HG02870 (cell line): ENCODE results near the gene HDAC1.
A peak's percentile ranks its signal among the peaks of the same experiment; 100 is the strongest.
"Not testable (repeated sequence)": the region's sequence is repeated elsewhere in the genome, so short reads cannot be mapped to it uniquely, and the experiment has no call there.

Experiments
- ATAC-seq: cut with Tn5 transposase; IDR thresholded peaks from one replicate; pipeline ENCODE4 v1.9.1; 2021; ENCODE audit warnings: mild to moderate bottlenecking, moderate library complexity; ENCODE audit not compliant: unreplicated experiment

Gene HDAC1

DNA sequence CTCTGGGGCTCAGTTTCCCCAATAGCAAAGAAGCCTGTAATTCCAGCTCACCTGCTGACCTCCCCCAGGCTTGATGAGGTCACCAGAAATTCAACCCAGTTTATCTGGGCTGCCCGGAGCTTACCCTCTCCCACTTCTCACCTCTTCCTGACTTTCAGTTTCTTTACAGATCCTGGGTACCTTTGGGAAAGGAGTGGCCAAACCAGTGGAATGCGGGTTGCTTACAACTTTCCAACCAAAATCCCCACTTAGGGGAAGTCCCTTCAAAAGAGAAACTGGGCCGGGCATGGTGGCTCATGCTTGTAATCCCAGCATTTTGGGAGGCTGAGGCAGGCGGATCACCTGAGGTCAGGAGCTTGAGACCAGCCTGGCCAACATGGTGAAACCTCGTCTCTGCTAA is 50.1 kb downstream of the HDAC1 start:
- no peak for ATAC-seq

DNA sequence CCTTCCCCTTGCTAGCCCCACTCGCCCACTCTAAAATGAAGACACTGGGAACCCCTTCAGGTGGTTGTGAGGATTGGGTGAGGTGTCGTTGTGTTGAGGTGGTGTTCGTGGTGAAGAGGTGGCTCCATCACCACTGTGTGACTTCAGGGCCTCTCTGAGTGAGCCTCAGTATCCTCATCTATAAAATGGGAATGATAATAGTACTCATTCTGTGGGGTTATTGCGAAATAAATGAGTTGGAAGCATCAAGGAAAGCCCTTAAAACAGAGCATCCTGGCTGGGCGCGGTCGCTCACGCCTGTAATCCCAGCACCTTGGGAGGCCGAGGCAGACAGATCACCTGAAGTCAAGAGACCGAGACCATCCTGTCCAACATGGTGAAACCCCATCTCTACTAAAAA is 50.8 kb downstream of the HDAC1 start:
- no peak for ATAC-seq

DNA sequence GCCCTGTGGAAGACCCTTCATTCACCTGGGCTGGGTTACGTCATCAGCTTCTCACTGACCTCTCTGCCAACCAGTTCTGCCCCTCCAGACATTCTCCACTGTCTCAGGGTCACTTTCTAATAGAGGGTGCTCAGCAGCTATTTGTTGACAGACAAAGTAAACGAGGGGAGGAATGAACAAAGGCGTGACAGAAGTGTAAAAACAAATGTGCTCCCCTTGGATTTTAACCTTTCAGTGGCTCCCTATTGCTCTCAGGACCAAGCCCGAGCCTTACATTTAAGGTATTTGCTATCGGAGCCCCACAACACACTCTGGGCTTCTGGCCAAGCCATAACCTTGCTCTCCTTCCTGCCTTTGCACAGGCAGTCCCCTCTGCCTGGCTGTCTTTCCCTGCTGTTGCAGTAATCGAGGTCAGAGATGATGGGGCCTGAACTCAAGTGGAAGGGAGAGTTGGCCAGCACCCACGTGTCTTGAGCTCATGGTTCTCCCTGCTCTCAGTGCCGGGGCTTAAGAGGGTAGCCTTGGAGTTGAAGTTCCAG is 53.5 kb downstream of the HDAC1 start:
- ATAC-seq: no peak

DNA sequence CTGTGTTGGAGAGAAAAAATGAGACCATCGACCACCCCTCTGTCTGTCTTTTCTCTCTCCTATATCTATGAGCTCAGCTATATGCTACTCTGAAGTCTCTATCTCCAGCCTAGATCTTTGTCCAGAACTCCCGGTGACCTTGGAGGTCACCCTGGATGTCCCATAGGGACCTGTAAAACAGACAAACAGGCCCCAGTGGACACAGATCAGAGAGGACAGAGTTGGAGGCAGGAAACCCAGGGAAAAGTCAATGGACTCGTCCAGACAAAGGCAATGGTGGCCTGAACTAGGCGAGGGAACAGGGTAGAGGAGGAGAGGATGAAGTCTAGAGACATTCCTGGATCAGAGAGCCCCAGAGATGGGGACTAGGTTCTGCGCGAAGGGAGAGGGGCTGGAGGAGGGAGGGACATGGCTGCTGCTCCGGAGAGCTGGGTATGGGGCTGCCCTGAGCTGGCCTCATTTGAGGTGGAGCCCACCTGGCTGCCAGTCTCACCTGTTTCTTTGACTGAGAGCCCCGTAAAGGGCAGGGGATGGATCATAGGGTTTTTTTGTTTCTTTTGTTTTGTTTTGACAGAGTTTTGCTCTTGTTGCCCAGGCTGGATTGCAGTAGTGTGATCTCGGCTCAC is 54.8 kb downstream of the HDAC1 start:
- no peak for ATAC-seq

DNA sequence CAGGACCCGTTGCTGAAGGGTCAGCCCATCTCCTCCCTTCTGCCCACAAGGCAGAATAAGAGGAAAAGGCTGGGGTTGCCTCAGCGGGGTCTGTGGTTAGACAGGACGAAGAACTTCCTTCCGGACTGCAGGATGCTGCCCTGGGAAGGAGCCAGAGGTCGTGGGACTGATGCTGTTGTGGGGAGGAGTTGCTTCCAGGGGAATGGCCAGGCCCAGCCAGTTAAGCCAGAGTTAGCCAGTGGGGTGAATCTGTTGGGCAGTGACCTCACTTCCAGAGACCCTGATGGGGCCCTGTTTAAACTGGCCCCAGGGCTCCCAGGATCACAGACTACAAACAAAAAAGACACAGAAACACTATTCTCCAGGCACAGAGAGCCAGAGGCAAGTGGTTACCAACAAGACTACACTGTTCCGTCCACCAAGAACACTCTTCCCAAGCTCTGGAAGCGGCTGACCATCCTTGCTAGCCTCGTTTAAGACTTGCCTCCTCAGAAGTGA is 57.4 kb downstream of the HDAC1 start:
- no peak for ATAC-seq

DNA sequence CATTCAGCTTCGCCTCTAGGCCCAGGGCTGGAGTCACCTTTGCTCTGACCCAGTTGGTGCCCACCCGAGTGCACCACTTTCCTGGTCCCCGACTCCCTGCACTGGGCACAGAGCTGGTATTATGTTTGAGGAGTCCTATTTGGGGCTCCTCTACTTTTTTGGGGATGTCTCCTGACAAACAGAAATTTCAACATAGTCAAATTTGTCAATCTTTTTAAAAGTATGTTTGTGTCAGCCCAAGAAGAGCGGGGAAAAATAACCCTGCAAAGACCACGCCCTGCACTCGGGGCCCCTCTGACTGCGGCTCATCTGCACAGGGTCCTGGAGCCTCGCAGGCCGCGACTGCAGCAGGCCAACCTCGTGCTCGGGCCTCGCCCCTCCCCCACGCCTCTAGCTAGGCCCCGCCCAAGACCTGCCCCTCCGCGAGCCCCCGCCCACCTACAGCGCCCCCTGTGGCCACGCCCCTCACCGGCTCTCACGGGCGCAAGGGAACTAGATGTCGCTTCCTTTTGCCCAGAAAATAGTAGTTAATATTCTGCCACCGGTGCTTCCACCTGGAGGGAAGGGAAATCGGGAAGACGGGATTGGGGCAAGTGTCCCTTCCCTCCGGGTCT is 59.0 kb downstream of the HDAC1 start:
- ATAC-seq: peak; percentile 29

DNA sequence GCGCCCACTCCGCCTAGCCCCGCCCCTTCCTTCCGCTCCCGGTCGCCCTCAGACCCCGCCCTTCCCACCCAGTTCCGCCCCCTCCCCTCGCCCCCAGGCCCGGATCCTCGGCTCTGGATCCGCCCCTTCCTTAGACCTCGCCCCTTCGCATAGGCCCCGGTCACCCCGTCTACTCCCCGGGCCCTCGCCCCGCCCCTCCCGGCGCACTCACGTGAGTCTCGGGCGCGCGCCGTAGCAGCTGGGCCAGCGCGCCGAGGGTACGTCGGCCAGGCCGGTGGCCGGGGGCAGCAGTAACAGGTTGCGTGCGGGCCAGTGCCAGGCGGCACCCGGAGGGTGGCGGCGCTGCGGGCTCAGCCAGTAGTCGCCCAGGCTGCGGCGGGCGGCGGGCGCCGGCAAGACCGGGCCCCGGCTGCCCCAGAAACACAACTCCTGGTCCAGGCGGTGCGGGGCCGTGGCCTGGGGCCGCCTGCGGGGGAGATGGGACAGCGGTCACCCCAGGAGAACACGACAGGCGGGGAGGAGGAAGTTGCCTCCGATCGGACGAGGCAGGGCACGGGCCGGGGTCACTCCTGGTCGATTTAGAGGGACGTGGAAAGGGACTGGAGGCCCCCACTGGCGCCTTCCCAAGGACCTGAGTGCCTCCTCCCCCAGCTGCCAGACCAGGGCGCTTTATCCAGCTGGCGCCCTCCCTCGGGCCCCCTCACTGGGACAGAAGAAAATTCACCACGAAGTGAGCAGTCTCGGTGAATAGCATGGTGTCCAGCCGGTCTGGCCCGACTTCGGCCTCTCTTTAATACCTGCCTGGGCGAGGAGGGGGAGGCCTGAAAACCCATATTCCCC is 59.7 kb downstream of the HDAC1 start:
- ATAC-seq: peak; percentile 74

DNA sequence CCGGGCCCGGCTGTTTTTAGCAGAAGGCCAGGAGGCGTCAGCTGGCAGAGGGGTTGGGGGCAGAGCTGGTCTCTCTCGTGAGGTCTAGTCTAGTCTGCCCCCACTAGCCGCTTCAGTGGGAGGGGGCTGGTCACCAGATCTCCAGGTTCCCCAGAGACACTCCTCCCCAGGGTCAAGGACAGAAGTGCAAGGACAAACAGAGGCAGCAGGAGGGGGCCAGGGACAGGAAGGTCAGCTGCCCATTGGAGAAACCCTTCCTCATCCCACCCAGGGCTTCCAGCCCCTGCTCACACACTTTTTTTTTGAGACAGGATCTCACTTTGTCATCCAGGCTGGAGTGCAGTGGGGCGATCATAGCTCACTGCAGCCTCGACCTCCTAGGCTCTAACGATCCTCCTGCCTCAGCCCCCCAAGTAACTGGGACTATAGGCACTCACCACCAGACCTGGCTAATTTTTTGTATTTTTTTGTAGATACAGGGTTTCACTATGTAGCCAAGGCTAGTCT is 60.4 kb downstream of the HDAC1 start:
- ATAC-seq: no peak

DNA sequence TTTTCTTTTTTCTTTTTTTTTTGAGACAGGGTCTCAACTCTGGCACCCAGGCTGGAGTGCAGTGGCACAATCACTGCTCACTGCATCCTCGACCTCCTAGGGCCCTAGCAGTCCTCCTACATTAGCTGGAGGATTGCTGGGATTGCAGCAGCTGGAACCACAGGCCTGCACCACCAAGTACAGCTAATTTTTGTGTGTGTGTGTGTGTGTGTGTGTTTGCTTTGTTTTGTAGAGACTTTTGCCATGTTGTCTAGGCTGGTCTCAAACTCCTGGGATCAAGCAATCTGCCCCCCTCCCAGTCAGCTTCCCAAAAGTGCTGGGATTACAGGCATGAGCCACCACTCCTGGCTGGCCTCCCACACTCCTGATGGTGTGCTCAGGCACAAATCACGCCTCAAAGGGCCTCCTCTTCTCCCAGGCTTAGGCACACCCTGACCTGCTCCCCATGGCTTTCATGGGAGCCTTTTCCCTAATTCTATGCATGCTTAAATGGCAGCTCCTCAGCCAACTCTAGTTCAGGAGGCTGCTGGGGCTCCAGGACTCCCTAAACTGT is 61.0 kb downstream of the HDAC1 start:
- no peak for ATAC-seq

DNA sequence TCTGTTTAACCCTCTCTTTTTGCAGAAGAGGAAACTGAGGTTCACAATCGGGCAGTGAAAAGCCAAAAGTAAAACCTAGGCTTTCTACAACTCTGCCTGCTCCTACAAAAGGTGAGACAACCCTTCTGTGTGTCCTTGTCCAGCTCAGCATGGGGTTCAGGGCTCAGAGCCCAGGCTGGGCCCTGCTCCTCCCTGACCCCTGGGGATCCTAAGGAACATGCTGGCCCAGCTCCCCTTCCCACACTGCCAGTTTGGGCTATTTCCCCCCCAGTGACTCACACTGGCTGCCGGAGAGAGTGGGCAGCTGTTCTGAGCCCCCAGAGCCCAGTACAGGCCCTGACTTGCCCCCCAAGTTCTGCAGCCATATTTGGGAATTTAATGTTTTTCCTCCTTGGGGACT is 61.5 kb downstream of the HDAC1 start:
- ATAC-seq: no peak

DNA sequence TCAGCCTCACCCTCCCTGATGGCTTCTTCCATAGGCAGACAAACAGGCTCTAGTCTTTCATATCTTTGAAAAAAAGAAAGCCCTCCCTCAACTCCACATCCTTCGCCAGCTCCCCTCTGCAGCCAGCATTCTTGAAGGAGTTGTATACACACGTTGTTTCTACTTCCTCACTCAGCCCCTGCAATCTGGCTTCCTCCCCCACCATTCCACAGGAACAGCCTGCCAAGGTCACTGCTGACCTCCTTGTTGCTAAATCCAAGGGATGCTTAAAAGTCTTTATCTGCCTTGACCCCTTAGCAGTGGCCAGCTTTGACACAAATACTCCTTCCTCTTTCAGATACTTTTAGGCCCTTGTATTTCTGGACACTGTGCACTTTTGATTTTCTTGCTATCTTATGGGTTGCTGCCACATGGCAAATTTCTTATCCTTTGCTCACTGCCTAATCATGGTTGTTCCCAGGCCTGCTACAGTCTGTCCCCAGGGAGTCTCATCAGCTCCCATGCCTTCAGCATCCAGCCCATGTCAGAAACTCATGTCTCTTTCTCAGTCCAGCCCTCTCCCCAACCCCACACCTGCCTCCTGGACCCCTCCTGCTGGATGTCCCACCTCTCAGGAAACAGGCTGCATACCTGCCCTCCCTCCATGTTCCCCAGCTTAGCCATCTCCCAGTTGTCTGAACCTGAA is 62.1 kb downstream of the HDAC1 start:
- ATAC-seq: no peak

DNA sequence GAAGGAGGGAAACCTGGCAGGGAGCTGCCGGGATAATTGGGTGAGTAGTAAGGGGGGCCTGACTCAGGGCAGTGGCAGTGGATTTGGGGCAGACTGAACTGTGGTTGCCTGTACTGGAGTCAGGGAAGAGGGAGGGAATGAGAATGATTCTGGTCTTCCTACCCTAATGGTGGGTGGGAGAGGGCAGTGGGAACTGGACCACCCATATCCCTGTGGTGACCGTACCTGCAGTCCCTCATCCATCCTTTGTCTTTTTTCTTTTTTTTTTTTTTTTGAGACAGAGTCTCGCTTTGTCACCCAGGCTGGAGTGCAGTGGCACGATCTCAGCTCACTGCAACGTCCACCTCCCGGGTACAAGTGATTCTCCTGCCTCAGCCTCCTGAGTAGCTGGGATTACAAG is 63.9 kb downstream of the HDAC1 start:
- not testable (repeated sequence) for ATAC-seq

DNA sequence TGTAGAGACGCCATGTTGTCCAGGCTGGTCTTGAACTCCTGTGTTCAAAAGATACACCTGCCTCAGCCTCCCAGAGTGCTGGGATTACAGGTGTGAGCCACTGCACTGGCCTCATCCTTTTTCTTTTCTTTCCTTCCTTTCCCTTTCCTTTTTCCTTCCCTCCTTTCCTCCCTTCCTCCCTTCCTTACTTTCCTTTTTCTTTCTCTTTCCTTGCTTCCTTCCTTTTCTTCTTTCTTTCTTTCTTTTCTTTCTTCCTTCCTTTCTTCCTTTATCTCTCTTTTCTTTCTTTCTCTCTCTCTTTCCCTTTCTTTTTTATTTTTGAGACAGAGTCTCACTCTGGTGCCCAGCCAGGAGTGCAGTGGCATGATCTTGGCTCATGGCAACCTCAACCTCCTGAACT is 64.6 kb downstream of the HDAC1 start:
- ATAC-seq: no peak

DNA sequence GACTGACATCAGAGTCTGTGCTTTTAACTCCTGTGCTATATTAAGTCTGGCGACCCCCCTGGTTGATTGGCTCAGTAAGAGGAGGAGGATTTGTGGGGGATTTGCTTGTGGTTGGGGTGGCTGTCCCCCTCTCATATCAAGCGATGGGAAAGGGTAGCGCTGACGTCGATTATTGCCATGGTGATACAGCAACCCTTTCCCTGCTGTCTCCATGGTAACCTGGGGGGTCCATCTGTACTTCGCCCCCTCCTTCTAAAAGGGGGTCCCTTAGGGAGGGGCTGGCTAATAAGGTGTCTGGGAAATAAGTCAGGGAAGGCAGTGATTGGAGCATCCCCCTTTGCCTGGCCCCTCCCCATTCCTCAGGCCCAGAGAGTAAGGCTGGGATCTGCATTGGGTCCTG is 65.7 kb downstream of the HDAC1 start:
- ATAC-seq: no peak

DNA sequence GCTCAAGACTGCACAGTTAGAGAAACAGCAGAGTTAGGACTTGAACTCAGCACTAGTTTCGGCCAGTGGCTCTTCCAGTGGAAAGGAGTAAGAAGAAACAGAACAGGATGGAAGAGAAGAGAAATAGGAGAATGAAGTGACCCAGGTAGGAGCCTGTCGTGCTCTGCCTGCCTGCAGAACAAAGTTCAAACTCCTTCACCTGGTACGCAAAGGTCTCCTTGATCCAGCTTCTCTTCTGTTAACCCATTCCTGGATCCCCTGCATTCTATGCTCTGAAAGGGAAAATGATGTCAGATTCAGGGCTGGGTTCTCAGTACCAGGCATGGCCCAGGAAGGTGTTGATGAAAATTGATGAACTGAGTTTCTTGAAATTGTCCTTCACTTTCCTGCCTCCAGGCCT is 66.6 kb downstream of the HDAC1 start:
- ATAC-seq: no peak

DNA sequence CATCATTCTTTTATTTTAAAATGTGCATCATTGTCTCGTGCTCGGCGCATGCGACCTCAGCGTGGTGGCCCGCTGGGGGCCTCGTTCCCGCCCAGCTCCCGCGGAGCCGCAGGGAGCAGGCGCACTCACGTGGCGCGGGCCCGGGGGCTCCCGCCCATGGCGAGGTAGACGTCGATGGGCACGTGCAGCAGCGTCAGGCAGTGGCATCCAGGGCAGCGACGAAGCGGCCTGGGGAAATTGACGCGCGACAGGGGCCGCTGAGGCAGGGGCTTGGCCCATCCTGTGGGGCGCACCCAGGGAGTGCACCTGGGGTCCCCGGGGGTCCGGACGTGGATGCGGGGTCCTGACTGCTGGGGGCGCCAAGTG is 69.4 kb downstream of the HDAC1 start:
- no peak for ATAC-seq

DNA sequence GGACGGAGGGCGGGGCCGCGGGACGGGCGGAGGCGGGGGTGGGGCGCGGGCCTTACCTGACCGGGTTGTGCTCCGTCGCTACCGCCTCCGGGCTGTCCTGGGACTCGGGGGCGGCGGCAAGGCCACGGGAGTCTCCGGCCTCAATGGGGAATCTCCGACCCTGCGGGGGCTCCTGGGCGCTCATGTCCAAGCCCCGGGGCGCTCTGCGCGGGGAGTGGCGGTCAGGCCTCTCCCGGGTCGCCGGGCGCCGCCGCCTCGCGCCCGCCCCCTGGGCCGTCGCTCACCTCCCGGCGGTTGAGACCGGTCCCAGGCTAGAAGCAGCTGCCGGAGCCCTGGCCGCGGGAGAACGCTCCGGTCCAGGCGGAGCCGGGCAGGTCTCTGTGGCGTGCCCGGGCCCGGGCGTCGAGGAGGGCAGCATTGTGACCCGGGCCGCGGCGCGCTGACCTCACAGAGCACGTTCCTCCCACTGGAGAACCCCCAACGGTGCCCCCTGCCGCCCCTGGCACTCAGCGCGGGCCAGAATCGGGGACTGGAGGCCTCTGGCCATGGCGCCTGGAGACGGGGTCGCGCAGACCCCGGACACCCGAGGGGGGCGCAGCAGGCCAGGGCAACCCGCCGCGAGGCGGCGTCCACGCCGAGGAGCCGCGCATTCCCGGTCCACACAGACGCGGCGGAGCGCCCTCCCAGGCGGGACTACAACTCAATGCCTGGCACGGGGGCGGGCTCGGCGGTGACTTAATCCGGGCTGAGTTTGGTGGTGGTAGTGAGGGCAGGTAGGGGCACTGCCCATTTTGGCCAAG is 70.0 kb downstream of the HDAC1 start:
- no peak for ATAC-seq

DNA sequence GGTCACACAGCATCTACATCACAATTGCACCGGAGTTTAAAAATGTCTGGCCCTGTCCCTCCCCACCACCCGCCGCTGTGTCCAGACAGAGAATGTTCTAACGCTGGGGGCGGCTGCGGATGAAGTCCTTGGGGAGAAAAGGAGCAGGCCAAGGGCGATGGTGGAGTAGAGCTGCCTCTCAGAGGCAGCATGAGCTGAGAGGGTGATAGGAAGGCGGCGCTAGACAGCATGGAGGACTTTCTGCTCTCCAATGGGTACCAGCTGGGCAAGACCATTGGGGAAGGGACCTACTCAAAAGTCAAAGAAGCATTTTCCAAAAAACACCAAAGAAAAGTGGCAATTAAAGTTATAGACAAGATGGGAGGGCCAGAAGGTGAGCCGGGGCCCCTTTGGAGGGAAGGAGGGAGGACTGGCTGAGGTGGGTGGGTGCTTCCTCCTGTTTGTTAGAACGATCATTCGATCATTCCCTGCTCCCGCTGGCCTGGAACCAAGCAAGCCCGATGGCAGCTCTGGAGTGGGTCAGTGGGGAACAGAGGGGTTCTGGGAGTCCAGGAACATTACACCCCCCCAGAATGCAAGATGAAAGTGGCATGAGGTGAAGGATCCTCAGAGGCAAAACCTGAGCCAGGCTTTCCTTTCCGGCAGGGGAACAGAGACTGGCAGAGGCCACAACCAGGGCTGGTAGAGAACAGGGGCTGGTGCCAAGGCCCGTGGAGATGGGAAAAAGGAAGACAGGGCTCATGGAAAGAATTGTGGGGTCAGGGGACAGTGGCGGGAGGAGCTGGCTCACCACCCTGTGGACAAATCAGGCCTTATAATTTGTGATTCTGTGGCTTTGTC is 70.8 kb downstream of the HDAC1 start, which contains the start of the genes FAM229A and TSSK3:
FAM229A (minus strand) TSS at position 12 of the 840 bp plus-strand sequence. CDS start 394 bp downstream, outside the sequence.
TSSK3 (plus strand) TSS at position 66 of the 840 bp plus-strand sequence; CDS start at position 229, 163 bp downstream.
- ATAC-seq: no peak

DNA sequence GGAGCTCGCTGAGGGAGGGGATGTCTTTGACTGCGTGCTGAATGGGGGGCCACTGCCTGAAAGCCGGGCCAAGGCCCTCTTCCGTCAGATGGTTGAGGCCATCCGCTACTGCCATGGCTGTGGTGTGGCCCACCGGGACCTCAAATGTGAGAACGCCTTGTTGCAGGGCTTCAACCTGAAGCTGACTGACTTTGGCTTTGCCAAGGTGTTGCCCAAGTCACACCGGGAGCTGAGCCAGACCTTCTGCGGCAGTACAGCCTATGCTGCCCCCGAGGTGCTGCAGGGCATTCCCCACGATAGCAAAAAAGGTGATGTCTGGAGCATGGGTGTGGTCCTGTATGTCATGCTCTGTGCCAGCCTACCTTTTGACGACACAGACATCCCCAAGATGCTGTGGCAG is 71.8 kb downstream of the HDAC1 start:
- ATAC-seq: no peak
